GM19395 (cell line): Measurements from ENCODE around the gene SETD3.

Experiments
- ATAC-seq: cut with Tn5 transposase; IDR thresholded peaks from one replicate; pipeline ENCODE4 v1.9.1; 2021; ENCODE audit warnings: mild to moderate bottlenecking, moderate library complexity; ENCODE audit not compliant: unreplicated experiment

SETD3 gene

DNA sequence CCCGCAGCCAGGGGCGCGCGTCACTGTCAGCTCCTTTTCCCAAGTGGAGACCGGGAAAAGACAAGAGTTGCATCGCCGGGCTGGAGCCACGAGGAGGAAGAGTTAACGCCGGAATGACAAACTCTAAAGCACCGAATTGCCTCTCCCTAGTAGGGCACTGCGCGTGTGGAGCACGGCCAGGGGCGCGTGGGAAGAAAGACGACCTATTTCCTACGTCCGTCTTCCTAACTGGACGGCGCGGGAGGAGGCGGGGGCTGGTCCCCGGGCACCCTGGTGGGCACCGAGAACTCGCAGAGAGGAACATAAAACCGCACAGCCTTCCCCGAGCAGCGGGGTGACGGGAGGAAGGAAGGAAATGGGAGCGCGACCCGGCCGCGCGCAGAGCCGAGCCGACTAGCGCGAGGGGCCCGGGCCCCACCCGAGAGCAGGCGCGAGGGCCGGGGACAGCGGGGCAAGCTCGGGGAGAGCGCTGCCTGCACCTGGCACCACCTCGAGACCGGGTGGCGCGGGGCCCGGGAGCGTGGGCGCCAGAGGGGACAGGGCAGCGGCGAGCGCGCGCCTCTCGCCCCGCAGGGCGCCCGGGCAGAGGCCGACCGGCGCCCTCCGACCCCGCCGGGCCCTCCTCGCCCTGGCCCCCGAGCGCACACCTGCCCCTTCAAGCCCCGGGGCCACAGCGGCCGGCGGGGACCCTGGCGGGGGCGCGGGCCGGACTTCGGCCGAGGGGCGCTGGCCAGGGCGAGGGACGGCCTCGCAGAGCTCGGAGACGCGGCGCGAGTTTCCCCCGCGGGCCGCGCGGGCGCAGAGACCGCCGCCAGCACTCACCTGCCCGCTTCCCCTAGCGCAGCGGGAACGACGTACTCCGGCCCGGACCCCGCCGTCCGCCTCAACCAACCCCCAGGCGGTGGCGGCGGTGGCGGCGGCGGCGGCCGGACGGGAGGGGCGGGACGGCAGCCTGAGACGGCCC is at the start of gene SETD3:
Gene SETD3 (minus strand): TSS at position 954 of the 964 bp plus-strand sequence. CDS start 15,054 bp downstream, outside the sequence.
- peak; percentile 7 for ATAC-seq

- no peak for ATAC-seq
Measured at GRCh38 chr14:99529899-99530298, 49.2 kb upstream of the SETD3 start.

GRCh38 chr14:99527427-99528076 is 46.9 kb upstream of the SETD3 start:
- ATAC-seq, result no peak

GRCh38 chr14:99527026-99527425 is 46.4 kb upstream of the SETD3 start:
- no peak for ATAC-seq

DNA sequence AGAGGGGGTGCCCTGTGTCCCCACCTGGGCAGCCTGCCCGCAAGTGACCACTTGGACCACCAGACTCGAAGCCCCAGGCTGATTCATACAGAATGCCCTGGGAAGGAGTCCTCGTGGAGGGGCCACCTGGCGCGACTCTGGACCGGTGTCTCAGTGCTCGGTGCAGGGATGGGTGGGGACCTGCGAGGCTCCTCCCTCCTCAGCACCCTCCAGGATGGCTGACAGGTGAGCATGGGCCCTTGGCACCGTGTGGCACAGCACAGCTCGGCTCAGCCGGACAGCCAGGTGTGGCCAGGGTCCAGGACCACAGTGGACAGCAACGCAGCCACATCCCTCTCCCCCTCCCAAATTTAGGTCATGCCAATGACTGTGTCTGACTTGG is 45.0 kb upstream of the SETD3 start:
- ATAC-seq, result no peak

DNA sequence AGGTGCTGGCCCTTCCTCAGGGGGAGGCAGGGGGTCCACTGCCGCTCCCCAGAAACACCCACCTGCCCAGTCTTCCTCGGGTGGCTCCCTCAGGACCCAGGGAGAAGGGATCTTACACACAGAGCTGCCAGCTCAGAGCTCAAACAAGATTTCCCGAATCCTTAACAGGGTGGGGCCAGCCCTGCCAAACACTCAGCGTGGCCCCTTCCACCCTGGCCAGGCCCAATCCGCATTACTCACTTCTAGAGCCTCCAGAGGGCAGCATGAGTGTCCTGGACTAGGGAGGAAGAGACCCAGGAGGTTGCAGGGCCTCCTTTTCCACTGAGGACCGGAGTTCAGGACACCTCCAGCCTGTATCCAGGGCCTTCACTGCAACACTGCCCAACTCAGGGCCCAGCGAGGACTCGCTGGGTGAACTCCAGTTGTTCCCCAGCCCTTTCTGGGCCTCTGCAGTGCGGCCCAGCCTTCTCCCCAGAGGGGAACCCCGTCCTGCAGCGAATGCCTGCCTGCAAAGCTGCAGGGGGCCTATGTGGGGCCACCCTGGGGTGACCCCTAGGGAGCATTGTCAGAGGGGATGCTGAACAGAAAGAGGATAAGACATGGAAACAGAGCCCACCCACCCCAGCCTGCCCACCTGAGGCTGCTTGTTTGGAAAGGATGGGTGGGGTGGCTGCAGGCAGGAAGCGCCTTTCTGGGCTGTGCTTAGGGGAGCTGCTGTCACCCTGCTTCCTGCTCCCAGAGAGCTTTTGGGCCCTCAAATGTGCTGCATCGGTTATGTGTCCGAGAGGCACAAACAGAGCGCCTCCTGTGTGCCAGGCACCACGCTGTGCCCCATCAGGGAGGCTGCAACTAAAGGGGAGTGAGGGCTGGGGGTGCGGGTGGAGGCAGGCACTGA is 44.4 kb upstream of the SETD3 start:
- no peak for ATAC-seq

GRCh38 chr14:99524091-99524661 is 43.5 kb upstream of the SETD3 start:
- ATAC-seq, result no peak

- no peak for ATAC-seq
Measured at GRCh38 chr14:99523704-99524055, 43.0 kb upstream of the SETD3 start.

GRCh38 chr14:99522934-99523703 is 42.5 kb upstream of the SETD3 start:
- no peak for ATAC-seq

DNA sequence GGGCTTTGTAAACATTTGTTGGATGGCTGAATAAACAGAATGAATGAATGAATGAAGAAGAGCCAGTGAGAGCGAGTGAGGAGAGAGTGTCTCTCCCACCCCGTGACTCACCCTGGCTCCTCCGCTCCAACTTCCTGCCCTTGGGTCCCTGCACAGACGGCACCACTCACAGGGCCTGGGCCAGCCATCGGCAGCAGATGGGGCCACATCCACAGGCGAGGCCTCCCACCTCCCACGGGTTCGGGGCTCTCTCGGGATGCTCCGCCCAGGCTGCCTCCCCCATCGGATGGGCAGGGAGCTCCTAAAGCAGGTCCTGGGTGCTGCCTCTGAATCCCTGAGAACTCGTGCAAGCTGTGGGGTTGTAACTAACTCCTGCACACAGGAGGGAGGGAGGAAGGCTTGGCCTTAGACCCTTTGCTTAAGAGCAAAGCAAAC is 41.8 kb upstream of the SETD3 start:
- ATAC-seq, result no peak

DNA sequence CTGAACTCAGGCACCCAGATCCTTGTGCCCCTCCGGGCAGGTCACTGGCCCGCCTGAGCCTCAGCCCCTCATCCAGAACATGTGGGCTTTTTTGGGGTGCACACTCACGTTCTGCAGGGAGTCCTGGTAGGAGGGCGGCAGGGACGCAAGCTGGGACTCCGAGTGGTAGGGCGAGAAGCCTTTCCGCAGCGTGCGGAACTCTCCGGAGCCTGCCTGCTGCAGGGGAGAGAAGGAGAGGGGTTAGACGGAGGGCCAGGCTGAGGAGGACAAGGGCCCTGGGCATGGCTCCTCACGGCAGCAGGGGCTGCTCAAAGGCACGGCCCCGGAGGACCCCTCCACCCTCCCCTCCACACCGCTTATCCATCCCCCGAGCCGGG is 41.4 kb upstream of the SETD3 start:
- no peak for ATAC-seq

- no peak for ATAC-seq
Measured at GRCh38 chr14:99521176-99522024, 40.7 kb upstream of the SETD3 start.

DNA sequence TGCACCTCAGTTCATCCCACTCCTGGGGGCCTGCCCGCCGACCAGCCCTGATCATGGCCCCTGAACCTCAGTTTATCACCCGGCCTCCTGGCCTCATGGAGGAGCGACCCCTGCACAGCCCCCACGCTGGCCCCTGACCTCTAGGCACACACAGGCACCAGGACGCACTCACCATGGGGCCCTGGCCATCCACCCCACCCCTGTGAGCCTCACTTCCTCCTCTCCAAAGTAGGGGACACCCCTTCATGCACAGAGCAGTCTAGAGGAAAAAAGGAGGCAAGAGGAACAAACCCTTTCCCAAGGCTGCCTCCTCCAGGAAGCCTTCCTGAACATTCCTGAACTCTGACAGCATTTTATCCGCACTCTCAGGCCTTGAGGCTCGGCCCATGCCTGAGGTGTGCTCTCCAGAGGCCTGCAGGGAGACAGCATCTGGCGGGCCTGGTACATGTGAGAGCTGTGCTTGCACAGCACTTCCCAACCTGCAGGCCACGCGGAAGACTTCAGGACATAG is 40.0 kb upstream of the SETD3 start:
- no peak for ATAC-seq

DNA sequence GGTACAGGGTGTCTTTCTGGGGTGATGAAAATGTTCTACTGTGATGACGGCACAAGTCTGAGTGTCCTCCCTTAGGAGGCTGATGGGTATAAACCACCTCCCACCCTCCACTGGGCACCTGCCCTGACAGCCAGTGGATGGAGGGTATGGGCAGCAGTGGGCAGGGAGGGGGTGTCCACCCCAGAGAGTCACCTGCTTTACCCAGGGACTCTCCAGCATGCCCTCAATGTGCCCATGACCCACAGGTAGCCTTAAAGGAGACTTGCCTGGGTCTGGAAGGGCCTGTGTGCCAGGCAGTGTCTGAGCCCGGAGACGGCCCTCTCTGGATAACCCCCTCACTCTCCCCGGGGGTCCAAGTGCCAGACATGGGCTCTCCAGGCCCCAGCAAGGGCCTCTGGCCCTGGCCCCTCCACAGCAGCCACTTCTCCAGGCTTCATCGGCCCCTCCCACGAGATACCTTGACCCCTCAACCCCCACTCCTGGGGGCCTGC is 39.3 kb upstream of the SETD3 start:
- ATAC-seq, result no peak

- no peak for ATAC-seq
Measured at GRCh38 chr14:99519347-99519881, 38.8 kb upstream of the SETD3 start.

GRCh38 chr14:99518441-99519346 is 38.0 kb upstream of the SETD3 start:
- peak; percentile 80 for ATAC-seq

DNA sequence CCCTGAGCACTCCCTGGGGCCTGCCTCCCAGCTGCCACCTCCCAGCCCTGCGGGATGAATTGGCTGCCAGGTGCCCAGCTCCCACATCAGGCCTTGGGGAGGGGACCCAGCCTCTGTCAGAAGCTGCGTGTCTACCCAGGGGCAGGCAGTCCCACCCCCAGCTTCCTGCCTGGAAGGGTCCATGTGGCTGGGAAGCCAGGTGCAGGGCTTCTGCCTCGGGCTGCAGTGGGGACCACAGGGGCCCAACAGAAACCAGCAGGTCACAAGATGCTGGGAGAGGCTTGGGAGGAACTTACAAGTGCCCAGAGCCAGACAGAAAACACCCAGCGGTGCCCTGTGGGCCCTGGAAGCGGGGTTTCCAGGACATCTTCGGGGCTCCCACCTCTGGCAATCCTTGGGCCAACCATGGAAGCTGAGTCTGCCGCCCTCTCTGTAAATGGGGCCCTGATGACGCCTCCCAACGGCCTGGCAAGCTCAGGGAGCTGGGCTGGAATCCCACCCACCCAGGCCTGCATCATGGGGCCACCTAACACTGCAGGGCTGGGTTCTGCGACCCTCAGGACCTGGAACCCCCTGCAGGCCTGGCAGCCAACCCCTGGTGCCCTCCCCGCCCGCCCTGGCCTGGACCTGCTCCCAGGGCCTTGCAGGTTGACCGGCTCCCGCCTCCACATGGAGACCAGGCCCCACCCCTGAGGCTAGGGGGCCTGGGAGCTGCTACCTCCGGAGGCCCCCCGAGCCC is 37.2 kb upstream of the SETD3 start:
- peak; percentile 7 for ATAC-seq
